Measurements from ENCODE around the gene ZDHHC18.

Gene ZDHHC18, protein sequence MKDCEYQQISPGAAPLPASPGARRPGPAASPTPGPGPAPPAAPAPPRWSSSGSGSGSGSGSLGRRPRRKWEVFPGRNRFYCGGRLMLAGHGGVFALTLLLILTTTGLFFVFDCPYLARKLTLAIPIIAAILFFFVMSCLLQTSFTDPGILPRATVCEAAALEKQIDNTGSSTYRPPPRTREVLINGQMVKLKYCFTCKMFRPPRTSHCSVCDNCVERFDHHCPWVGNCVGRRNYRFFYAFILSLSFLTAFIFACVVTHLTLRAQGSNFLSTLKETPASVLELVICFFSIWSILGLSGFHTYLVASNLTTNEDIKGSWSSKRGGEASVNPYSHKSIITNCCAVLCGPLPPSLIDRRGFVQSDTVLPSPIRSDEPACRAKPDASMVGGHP

DNA sequence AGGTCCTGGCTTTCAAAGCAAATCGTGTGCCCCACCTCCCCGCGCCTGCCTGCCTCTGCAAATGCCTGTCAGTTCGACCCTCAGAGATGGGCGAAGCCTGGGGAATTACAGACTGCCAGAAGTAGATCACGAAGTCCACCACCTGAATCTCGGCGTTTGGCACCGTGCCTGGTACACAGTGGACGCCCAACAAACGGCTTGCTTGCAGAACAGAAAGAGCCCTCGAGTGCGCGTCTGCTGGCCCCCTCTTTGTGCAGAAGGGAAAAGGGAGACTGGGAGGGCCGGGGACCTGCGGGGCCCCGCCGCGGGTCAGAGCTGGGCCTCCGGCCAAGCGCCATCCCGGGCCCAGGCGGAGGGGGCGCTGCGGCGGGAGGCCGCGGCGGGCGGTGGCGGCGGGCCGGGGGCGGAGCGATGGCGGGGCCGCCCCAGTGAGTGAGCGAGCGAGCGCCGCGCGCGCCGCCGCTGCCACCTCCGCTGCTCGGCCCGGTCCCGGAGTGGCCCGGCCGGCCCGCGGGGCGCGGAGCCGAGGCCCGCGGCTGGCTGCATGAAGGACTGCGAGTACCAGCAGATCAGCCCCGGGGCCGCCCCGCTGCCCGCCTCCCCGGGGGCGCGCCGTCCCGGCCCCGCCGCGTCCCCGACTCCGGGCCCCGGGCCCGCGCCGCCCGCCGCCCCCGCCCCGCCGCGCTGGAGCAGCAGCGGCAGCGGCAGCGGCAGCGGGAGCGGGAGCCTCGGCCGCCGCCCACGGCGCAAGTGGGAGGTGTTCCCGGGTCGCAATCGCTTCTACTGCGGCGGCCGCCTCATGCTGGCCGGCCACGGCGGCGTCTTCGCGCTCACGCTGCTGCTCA lies at the start of gene ZDHHC18:
Gene ZDHHC18, plus strand, starts transcription at position 428 of the 845 bp plus-strand sequence. Its CDS starts 117 bp downstream, at position 545.
- peak; percentile 40 for DNase-seq (ENCODE audit: low read depth)

DNA sequence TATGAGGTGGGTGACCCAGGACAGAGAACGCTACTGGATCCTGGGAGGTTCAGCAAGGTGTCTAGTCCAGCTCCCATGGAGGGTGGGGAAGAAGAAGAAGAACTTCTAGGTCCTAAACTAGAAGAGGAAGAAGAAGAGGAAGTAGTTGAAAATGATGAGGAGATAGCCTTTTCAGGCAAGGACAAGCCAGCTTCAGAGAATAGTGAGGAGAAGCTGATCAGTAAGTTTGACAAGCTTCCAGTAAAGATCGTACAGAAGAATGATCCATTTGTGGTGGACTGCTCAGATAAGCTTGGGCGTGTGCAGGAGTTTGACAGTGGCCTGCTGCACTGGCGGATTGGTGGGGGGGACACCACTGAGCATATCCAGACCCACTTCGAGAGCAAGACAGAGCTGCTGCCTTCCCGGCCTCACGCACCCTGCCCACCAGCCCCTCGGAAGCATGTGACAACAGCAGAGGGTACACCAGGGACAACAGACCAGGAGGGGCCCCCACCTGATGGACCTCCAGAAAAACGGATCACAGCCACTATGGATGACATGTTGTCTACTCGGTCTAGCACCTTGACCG lies 47.3 kb upstream of the ZDHHC18 start:
- no peak for DNase-seq (ENCODE audit: low read depth)

DNA sequence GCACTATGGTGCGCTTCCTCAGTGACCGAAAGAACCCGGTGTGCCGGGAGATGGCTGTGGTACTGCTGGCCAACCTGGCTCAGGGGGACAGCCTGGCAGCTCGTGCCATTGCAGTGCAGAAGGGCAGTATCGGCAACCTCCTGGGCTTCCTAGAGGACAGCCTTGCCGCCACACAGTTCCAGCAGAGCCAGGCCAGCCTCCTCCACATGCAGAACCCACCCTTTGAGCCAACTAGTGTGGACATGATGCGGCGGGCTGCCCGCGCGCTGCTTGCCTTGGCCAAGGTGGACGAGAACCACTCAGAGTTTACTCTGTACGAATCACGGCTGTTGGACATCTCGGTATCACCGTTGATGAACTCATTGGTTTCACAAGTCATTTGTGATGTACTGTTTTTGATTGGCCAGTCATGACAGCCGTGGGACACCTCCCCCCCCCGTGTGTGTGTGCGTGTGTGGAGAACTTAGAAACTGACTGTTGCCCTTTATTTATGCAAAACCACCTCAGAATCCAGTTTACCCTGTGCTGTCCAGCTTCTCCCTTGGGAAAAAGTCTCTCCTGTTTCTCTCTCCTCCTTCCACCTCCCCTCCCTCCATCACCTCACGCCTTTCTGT lies 46.0 kb upstream of the ZDHHC18 start:
- DNase-seq (ENCODE audit: low read depth) = no peak

DNA sequence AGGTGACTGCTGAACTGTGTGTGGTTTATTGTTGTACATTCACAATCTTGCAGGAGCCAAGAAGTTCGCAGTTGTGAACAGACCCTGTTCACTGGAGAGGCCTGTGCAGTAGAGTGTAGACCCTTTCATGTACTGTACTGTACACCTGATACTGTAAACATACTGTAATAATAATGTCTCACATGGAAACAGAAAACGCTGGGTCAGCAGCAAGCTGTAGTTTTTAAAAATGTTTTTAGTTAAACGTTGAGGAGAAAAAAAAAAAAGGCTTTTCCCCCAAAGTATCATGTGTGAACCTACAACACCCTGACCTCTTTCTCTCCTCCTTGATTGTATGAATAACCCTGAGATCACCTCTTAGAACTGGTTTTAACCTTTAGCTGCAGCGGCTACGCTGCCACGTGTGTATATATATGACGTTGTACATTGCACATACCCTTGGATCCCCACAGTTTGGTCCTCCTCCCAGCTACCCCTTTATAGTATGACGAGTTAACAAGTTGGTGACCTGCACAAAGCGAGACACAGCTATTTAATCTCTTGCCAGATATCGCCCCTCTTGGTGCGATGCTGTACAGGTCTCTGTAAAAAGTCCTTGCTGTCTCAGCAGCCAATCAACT lies 45.2 kb upstream of the ZDHHC18 start:
- no peak for DNase-seq (ENCODE audit: low read depth)

DNA sequence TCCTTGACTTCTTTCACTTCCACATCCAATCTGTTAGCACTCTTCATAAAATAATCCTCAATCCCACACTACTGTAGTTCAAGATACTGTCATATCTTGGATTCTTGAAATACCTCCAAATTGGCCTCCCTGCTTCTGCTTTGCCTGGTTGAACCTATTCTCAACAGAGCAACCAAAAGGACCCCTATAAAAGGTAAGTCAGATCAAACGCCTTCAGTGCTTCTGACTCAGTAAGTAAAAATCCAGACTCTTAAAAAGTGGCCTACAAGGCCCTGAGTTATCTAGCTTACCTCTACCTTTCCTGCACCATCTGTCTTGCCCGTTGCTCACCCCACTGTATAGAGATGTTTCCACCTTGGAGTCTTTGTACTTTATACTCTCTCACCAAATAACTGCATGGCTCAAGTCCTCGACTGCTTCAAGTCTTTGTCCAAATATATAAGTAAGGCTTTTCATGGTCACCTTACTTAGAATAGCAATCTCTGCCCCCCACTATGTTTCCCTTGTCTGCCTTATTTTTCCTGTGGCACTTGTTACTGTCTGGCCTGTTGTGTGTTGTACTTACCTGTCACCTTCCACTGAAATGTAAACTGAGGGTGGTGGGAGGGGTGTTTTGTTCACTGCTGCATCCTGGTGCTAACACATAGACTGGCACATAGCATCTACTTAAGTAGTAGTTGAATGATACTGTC lies 43.8 kb upstream of the ZDHHC18 start:
- DNase-seq (ENCODE audit: low read depth) = no peak

DNA sequence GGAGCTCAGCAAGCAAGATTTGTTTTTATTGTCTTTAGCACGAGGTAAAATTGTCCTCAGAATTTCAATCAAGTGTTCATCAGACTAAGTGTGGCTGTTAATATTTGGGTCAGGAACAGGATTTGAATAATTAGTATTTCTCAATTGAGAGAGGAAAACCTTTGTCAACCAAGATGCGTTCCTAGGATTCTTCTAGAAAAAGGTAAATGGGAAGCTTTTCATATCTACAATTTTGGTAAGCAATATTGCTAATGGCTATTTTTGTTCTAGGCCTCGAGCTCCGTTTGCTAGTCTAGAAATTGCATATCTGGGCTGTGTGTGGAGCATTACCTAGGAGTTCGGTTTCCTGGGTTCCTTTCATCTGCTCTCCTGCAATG lies 42.9 kb upstream of the ZDHHC18 start:
- no peak for DNase-seq (ENCODE audit: low read depth)

DNA sequence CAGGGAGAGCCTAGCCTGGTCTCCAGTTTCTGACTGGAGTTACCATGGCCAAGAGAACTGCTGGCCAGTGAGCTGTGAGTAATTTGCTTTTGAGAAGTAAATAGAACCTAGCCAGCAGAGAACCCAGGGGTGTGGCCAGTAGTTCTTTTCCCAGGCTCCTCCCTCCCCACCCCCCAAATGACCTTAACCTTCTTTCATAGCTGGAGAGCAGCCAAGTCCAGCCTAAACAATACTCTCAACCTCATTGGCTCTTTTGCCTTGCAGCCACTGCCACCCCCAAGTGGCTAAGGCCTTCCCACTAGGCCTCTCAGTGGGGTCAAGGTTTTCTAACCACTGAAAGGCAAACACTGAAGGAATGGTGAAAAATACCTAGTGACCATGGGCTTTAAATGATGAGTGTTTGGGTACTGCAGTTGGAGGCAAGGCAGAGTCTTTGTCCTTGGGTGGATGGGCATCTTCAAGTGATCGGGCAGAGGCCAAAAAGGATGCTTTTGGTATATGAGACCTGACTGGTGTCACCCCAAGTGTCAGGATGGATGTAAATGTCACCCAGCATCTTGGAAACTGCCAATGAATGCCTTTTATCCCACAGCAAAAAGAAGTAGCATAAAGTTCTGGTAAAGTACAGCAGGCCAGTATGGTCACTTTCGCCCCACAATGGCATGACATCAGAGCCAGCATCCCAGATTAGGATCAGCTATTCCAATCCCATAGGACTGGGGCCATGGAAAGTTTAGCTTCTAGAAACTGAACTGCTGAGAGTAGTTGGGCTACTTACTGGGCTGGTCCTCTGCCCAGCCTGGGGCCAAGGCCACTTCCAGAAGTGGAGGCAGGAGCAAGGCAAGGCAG lies 42.2 kb upstream of the ZDHHC18 start:
- DNase-seq (ENCODE audit: low read depth) = no peak

DNA sequence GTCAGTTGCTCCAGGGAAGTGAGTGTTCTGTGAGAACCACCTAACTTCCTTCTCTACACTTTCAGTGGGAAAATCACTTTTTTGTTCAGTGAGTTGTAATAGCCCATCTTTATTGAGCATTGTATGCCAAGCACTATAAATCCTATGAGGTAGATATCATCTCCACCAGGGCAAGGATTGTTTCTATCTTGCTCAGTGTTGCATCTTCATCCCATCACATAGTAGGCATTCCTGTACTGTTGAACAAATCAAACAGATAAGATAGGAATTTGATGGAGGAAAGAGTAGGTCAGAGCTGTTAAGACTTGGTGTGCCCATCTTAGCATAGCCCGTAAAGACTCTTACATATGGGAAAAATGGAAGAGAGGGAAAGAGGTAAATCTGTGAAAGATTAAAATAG lies 41.6 kb upstream of the ZDHHC18 start:
- no peak for DNase-seq (ENCODE audit: low read depth)

DNA sequence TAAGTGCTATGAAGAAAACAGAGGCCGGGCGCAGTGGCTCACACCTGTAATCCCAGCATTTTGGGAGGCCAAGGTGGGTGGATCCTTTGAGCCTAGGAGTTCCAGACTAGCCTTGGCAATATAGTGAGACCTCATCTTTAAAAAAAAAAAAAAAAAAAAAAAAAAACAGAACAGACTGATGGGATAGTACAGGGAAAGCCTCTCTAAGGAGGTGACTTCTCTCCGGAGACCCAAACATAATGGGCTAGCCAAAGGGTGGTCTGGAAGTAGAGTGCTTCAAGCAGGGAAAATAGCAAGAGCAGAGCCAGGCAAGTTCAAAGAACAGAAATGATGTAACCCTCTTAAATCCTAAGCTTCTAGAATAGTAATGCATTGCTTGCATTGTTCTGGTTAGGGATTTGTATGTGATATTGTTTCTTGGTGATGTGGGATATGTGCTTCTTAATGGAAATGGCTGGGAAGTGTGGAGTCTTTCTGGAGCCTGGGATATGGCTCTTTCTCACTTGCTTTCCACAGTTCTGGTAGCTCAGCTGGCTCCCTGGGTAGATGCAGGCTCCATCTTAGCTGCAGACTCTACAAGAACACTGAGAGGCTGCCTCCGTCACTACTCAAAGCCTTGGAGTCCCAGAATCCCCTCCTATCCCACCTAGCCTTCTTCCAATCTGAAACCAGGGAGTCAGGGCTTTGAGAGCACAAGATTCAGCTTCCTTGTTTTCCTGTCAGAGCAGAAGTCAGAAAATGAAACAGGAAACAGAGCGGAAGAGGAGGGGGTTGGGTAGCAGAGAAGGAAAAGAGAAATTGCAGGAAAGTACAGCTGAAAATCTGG lies 40.7 kb upstream of the ZDHHC18 start:
- DNase-seq (ENCODE audit: low read depth) = no peak

DNA sequence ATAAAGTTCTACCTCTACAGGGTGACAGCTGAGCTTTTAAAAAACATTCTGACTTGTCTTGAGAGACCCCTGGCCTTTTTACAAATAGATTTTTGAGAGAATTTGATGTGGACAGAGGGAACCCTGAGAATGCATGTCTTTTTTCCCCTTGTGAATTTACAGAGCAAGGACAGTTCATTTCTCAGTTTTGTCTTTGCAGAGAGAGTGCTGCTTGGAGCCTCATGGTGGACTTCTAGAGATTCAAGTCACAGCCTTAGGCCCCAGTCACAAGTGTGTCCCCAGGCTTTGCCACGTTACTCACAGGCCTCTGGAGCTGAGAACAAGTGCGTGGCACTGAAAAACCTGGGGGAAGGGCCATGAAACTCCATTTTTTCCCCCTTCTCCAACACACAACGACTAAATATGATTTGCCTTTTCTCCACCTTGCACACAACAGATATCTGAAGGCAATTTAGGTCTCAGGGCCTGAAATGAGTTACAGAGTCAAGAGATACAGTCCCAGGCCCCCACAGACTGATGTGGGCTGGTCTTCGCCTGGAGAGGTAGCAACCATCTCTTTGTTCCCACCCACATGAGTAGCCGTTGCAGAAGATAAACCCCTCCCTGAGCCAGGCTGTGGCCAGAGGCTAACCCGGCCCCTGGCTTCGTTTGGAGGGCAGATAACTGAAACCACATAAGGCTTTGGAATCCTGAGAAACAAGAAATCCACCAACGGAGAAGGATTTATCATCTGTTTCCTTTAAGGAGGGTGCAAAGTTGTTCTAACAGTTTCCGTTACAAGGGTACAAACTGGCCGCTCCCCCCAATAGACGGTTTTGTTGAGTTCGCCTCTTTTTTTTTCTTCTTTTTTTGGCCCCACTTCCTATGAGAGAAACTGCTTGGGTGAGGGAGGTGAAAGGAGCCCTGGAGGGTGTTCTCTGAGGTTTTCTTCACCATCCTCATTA lies 39.8 kb upstream of the ZDHHC18 start:
- DNase-seq (ENCODE audit: low read depth) = no peak

DNA sequence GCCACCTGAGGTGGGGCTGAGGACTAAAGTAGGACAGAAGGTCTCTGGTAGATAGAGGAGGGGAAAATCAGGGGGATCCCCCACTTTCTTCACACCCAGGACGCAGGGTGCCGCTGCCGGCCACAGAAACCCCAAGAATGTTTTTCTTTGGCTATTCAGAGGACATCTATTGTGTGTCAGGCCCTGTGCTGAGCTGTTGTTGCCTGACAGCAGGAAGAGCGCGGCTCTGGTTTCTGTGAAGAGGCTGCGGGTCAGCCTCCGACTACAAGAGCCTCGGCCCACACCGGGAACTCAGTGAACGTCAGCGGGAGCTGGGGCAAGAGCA lies 39.1 kb upstream of the ZDHHC18 start:
- peak; percentile 44 for DNase-seq (ENCODE audit: low read depth)

DNA sequence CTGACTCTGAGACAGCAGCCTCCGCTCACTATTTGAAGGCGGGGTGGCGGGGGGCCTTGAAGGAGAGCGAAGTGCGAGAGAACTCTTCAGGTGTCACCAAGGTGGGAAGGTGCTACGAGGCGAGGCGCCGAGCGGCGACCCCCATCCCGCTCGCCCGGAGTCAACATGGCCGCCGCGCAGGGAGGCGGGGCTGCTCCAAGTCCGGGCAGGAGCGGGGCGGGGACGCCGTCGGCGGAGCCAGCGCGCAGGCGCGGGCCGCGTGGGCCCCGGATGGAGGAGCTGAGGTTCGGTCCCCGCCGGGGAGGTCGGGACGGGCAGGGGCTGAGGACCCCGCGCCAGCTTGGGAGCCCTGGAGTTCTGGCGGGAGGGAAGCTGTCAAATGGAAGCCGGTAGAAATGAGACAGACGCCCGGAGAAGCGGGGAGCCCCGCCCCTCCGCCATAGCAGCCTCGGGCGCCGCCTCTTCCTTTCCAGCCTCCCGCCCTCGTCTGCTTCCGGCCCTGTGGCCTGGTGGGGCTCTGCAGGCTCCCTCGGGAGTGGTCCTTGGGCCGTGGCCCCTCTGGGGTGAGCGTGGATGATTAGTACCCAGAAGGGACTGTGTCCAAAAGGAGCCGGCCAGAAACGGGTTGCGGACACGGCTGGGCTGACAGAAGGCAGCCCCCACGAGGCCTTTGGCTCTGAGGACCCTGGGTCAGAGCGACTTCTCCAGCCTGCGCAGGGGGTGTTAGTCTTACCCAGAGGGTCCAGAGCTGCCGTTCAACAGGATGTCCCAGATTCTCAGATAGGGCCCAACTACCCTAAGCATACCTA lies 38.6 kb upstream of the ZDHHC18 start, which contains the start of gene PIGV:
Gene PIGV, plus strand, starts transcription at position 245 of the 809 bp plus-strand sequence. CDS start 2,866 bp downstream, outside the sequence.
- DNase-seq (ENCODE audit: low read depth) = peak; percentile 82

DNA sequence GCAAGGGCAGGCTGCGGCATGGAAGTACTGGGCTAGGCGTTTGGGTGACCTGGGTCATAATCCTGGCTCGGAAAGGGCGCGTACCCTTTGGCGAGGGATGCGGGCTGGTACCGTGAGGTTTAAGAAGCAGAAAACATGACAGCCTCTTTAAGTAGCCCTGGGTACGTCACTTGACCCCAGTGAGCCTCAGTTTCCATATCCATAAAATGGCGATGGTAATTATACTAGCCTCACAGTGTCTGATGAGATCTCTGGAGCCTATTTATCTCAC lies 38.0 kb upstream of the ZDHHC18 start:
- no peak for DNase-seq (ENCODE audit: low read depth)

DNA sequence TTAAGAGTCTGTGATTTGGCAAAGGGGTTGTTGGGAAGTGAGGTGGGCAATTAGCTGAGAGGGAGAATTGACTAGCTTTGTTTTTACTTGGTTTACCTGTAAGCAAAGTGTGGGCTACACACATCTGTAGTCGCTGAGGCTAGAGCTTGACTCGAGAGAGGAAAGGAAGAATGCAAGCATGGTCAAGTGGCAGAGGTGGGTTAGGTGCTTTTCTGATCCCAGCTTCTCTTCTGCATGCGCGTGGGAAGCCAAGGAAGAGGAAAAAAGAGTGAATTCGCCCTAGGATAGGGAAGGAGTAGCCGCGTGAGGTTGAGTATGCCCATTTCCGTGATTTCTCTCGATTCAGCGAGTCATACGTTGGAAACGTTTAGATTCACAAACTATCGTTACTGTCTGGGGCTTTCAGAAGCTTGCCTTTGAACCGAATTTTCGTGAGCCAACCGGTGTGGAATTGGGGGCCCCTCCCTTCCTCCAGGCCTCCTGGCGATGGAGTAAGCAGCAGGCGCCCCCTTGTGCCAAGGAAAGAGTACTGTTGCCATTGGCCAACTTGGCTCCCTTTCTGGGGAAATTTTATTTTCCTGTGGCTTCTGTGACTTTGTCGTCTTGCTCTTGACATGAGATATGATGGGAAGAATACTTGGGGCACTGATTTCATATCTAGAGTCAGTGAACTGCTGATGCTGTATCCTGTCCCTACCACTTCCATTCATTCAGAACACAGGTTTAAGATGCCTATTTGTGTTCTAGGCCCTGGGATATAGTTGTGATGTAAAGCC lies 37.5 kb upstream of the ZDHHC18 start:
- DNase-seq (ENCODE audit: low read depth) = peak; percentile 77

DNA sequence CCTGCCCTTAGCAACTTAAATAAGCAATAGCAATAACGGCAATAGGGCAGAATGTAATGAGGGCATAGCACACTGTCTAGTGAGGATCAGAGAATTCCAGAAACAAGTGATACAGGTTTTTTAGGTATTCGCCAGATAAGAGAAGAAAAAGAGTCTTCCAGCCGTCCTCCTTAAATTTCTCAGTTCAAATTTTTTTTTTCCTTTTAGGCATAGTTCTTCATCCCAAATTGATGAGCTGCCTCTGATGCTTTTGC lies 36.9 kb upstream of the ZDHHC18 start:
- DNase-seq (ENCODE audit: low read depth) = no peak

DNA sequence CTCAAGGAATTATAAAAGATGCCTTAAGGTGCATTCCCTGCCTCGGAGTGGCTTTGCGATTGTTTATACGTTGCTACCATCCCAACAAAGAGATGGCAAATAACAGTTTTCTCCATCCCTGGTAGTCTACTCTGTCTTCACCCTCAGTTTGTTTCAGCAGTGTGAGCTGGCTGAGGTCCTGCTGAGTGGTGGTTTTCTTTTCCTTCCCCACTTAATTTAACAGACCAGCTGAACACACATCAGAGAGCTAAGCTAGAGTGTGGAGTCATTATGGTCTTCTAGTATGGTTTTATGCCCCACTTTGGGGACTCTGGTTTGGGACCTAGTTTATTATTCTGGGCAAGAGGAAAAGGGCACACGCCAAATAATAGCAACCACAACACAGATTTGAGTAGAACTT lies 36.6 kb upstream of the ZDHHC18 start:
- no peak for DNase-seq (ENCODE audit: low read depth)

DNA sequence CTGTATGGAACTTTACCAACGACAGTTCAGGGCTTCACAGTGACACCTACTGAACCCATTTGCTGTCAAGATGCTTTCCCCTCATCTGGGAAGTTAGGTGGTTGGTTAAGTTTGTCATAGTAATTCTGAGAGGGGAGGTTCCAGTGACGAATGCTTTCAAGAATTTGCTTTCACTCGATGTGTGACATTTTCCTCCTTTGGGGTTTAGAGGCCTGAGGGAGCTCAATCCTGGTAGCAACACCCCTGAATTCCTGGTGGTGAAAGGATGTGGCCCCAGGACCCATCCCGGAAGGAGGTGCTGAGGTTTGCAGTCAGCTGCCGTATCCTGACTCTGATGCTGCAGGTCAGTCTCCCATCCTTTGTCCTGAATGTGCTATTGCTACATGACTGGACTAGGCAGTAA lies 35.9 kb upstream of the ZDHHC18 start:
- DNase-seq (ENCODE audit: low read depth) = no peak
